Effector memory CD8-positive, alpha-beta T cell (primary cell): Measurements from ENCODE around the gene COL26A1.
"Not testable (repeated sequence)": the region's sequence is repeated elsewhere in the genome, so short reads cannot be mapped to it uniquely, and the experiment has no call there.

Source experiments
- ATAC-seq: fragments of 150-1000 bp; cut with Tn5 transposase; replicated peaks from 2 replicates; pipeline ENCODE4 v1.10.0; 2021; ENCODE audit warnings: mild to moderate bottlenecking, moderate library complexity
- DNase-seq, 3 experiments: peaks; one replicate each; pipeline ENCODE4 v3.0.0; 2021
- H3K27ac Mint-ChIP-seq, 2 donors: one replicate each; pipeline ENCODE4 v1.8.0; 2022; ENCODE audit warnings: mild to moderate bottlenecking in 2 of 2, mixed read lengths in 2 of 2, moderate library complexity in 2 of 2
- H3K27me3 Mint-ChIP-seq, 2 donors: one replicate each; pipeline ENCODE4 v1.8.0; 2022; ENCODE audit warnings: mixed read lengths in 2 of 2
- H3K36me3 Mint-ChIP-seq: one replicate; pipeline ENCODE4 v1.8.0; 2022; ENCODE audit warnings: mild to moderate bottlenecking, moderate library complexity, mixed read lengths; ENCODE audit not compliant: insufficient read depth
- H3K4me1 Mint-ChIP-seq, 2 donors: one replicate each; pipeline ENCODE4 v1.8.0; 2022; ENCODE audit warnings: low read depth in 2 of 2, mixed read lengths in 2 of 2
- H3K4me3 Mint-ChIP-seq, 2 donors: one replicate each; pipeline ENCODE4 v1.8.0; 2022; ENCODE audit warnings: mild to moderate bottlenecking in 2 of 2, mixed read lengths in 2 of 2, moderate library complexity in 2 of 2
- H3K9me3 Mint-ChIP-seq, 2 donors: one replicate each; pipeline ENCODE4 v1.8.0; 2022; ENCODE audit warnings: mixed read lengths in 2 of 2
- total RNA-seq, 9 experiments: gene quantifications; one replicate each; lab custom pipeline; 2026; lab: John Stamatoyannopoulos, UW

The COL26A1 gene
- total RNA-seq, result 0 to 0.30 (median 0) reads per million in 9 experiments

GRCh38 chr7:101362334-101363195 is at the start of gene COL26A1:
COL26A1 (plus strand) TSS chr7:101362875; CDS start chr7:101363033, 158 bp downstream.
- DNase-seq (no peak), ATAC-seq (no peak)

GRCh38 chr7:101315336-101315735 is 47.3 kb upstream of the COL26A1 start:
- Mint-ChIP-seq H3K27me3 (peaks cover 2 to 4% of the 10 kb centered on the region in 2 donors), H3K4me3 (no peak overlapping the region), H3K4me1 (no peaks in the 10 kb centered on the region), H3K9me3 (peaks cover 1 to 3% of the 10 kb centered on the region in 2 donors), H3K36me3 (peaks cover 7% of the 10 kb centered on the region), H3K27ac (no peak overlapping the region)
- DNase-seq (peak; percentile 29 to 49 (median 40)), ATAC-seq (peak; percentile 37)

More at GRCh38 chr7:101362334-101363195, at the start of gene COL26A1:
- H3K9me3 Mint-ChIP-seq, result no peaks in the 10 kb centered on the region
- H3K4me1 Mint-ChIP-seq, result peaks cover 0 to 5% of the 10 kb centered on the region in 2 donors
- no peaks in the 10 kb centered on the region for H3K36me3 Mint-ChIP-seq
- no peak within 1 kb of the TSS for H3K27ac Mint-ChIP-seq
- H3K4me3 Mint-ChIP-seq, result peak within 1 kb of the TSS; percentile 67 to 72
- H3K27me3 Mint-ChIP-seq, result peaks cover 37 to 47% of the 10 kb centered on the region in 2 donors

GRCh38 chr7:101319401-101319800 is 43.3 kb upstream of the COL26A1 start:
- Mint-ChIP-seq H3K27me3 (no peaks in the 10 kb centered on the region), H3K4me3 (no peak overlapping the region)
- no peak for ATAC-seq

GRCh38 chr7:101321491-101322401 is 40.9 kb upstream of the COL26A1 start, which contains the start of gene IFT22:
IFT22 (minus strand) TSS chr7:101321812; CDS start chr7:101321709, 103 bp downstream.
- peaks cover 3 to 10% of the 10 kb centered on the region in 2 donors for H3K4me1 Mint-ChIP-seq
- peak; percentile 71 to 73 (median 72) for DNase-seq
- ATAC-seq, result peak; percentile 97
- peaks cover 21% of the 10 kb centered on the region for H3K36me3 Mint-ChIP-seq
- H3K27me3 Mint-ChIP-seq, result no peaks in the 10 kb centered on the region
- peak within 1 kb of the TSS; percentile 87 to 88 for H3K4me3 Mint-ChIP-seq
- H3K9me3 Mint-ChIP-seq, result no peaks in the 10 kb centered on the region
- peak within 1 kb of the TSS; percentile 95 for H3K27ac Mint-ChIP-seq

More at GRCh38 chr7:101319401-101319800, 43.3 kb upstream of the COL26A1 start:
- Mint-ChIP-seq H3K9me3 (no peaks in the 10 kb centered on the region), H3K27ac (no peak overlapping the region), H3K36me3 (peaks cover 21% of the 10 kb centered on the region), H3K4me1 (peaks cover 3 to 10% of the 10 kb centered on the region in 2 donors)
- no peak for DNase-seq

- no peaks in the 10 kb centered on the region for H3K9me3 Mint-ChIP-seq
- no peak overlapping the region for H3K27ac Mint-ChIP-seq
- DNase-seq, result no peak
- no peaks in the 10 kb centered on the region for H3K4me1 Mint-ChIP-seq
- no peak for ATAC-seq
- H3K27me3 Mint-ChIP-seq, result peaks cover 7 to 19% of the 10 kb centered on the region in 2 donors
- no peaks in the 10 kb centered on the region for H3K36me3 Mint-ChIP-seq
- H3K4me3 Mint-ChIP-seq, result no peak overlapping the region
These were observed 34.5 kb upstream of the COL26A1 start for GRCh38 chr7:101328159-101328558.

GRCh38 chr7:101330011-101330484 is 32.6 kb upstream of the COL26A1 start:
- H3K27ac Mint-ChIP-seq, result no peak overlapping the region
- no peaks in the 10 kb centered on the region for H3K36me3 Mint-ChIP-seq
- no peak overlapping the region for H3K4me3 Mint-ChIP-seq
- H3K4me1 Mint-ChIP-seq, result no peaks in the 10 kb centered on the region
- peaks cover 12 to 34% of the 10 kb centered on the region in 2 donors for H3K27me3 Mint-ChIP-seq
- DNase-seq, result no peak
- ATAC-seq, result no peak
- H3K9me3 Mint-ChIP-seq, result no peaks in the 10 kb centered on the region

GRCh38 chr7:101332026-101332425 is 30.6 kb upstream of the COL26A1 start:
- Mint-ChIP-seq H3K4me3 (no peak overlapping the region), H3K36me3 (no peaks in the 10 kb centered on the region), H3K4me1 (no peaks in the 10 kb centered on the region)

GRCh38 chr7:101333912-101334311 is 28.8 kb upstream of the COL26A1 start:
- no peaks in the 10 kb centered on the region for H3K36me3 Mint-ChIP-seq
- no peak for DNase-seq
- no peak overlapping the region for H3K4me3 Mint-ChIP-seq
- ATAC-seq, result no peak
- H3K27me3 Mint-ChIP-seq, result peaks cover 12 to 40% of the 10 kb centered on the region in 2 donors
- H3K27ac Mint-ChIP-seq, result peak overlapping the region in 1 of 2 donors; percentile 65
- H3K4me1 Mint-ChIP-seq, result no peaks in the 10 kb centered on the region
- H3K9me3 Mint-ChIP-seq, result no peaks in the 10 kb centered on the region

More at GRCh38 chr7:101332026-101332425, 30.6 kb upstream of the COL26A1 start:
- Mint-ChIP-seq H3K27ac (no peak overlapping the region), H3K27me3 (peaks cover 12 to 40% of the 10 kb centered on the region in 2 donors), H3K9me3 (no peaks in the 10 kb centered on the region)
- ATAC-seq, result no peak
- DNase-seq, result no peak

- ATAC-seq (no peak), DNase-seq (no peak)
- Mint-ChIP-seq H3K4me1 (no peaks in the 10 kb centered on the region), H3K27me3 (peaks cover 8 to 16% of the 10 kb centered on the region in 2 donors), H3K27ac (no peak overlapping the region), H3K4me3 (no peak overlapping the region), H3K36me3 (peaks cover 3% of the 10 kb centered on the region), H3K9me3 (no peaks in the 10 kb centered on the region)
These were observed 22.3 kb upstream of the COL26A1 start for GRCh38 chr7:101340379-101340778.

GRCh38 chr7:101342892-101343291 is 19.8 kb upstream of the COL26A1 start:
- H3K27me3 Mint-ChIP-seq, result peaks cover 8 to 17% of the 10 kb centered on the region in 2 donors
- ATAC-seq, result no peak
- H3K4me3 Mint-ChIP-seq, result no peak overlapping the region
- H3K36me3 Mint-ChIP-seq, result peaks cover 3% of the 10 kb centered on the region
- no peaks in the 10 kb centered on the region for H3K4me1 Mint-ChIP-seq
- no peaks in the 10 kb centered on the region for H3K9me3 Mint-ChIP-seq
- H3K27ac Mint-ChIP-seq, result no peak overlapping the region
- no peak for DNase-seq

GRCh38 chr7:101347477-101347876 is 15.2 kb upstream of the COL26A1 start:
- H3K4me3 Mint-ChIP-seq, result no peak overlapping the region
- H3K27ac Mint-ChIP-seq, result no peak overlapping the region
- H3K27me3 Mint-ChIP-seq, result peaks cover 10 to 26% of the 10 kb centered on the region in 2 donors
- H3K36me3 Mint-ChIP-seq, result no peaks in the 10 kb centered on the region
- ATAC-seq (no peak), DNase-seq (no peak)
- H3K9me3 Mint-ChIP-seq, result no peaks in the 10 kb centered on the region
- H3K4me1 Mint-ChIP-seq, result no peaks in the 10 kb centered on the region

GRCh38 chr7:101348456-101349067 is 14.1 kb upstream of the COL26A1 start:
- not testable (repeated sequence) for H3K9me3 Mint-ChIP-seq, ATAC-seq, H3K4me1 Mint-ChIP-seq, H3K36me3 Mint-ChIP-seq, H3K27ac Mint-ChIP-seq, DNase-seq, H3K4me3 Mint-ChIP-seq
- peaks cover 10 to 26% of the 10 kb centered on the region in 2 donors for H3K27me3 Mint-ChIP-seq
